HL-60 (cell line): Measurements from ENCODE around the gene PTPRN2.

Experiments
- DNase-seq, 2 experiments: peaks; one replicate each; pipeline ENCODE4 v3.0.0-alpha.2; 2010 to 2020; ENCODE audit warnings: low read depth in 1 of 2, low spot score in 1 of 2
- H3K27ac ChIP-seq: fragments of 250-450 bp; sonication (Bioruptor Pico); replicated peaks from 2 replicates; pipeline ENCODE4 v1.5.1; 2020; ENCODE audit warnings: mild to moderate bottlenecking, moderate library complexity
- H3K27me3 ChIP-seq: fragments of 250-450 bp; sonication (Bioruptor Pico); 2 replicates; pipeline ENCODE4 v1.5.1; 2021; ENCODE audit warnings: mild to moderate bottlenecking, moderate library complexity; ENCODE audit not compliant: insufficient read depth, poor library complexity, severe bottlenecking
- H3K4me3 ChIP-seq: replicated peaks from 2 replicates; pipeline ENCODE4 v1.5.1; 2011; ENCODE audit warnings: mild to moderate bottlenecking, control low read depth, low read length; ENCODE audit not compliant: insufficient read depth
- CTCF ChIP-seq: IDR thresholded peaks from one replicate; pipeline ENCODE4 v1.5.1; 2011; ENCODE audit warnings: low read length, control low read depth, inconsistent platforms; ENCODE audit not compliant: insufficient read depth
- GABPA ChIP-seq: IDR thresholded peaks from 2 replicates; pipeline ENCODE4 v1.6.1; 2012; ENCODE audit warnings: low read depth
- POLR2AphosphoS5 ChIP-seq: IDR thresholded peaks from 2 replicates; pipeline ENCODE4 v1.6.1; 2012; ENCODE audit warnings: low read depth
- REST ChIP-seq: IDR thresholded peaks from 2 replicates; pipeline ENCODE4 v1.6.1; 2012; ENCODE audit warnings: low read depth; ENCODE audit not compliant: insufficient replicate concordance
- SPI1 ChIP-seq: IDR thresholded peaks from 2 replicates; pipeline ENCODE4 v1.6.1; 2012; ENCODE audit warnings: low read depth, mild to moderate bottlenecking, borderline replicate concordance

Gene PTPRN2

GRCh38 chr7:158392251-158392650 lies 195.4 kb downstream of the PTPRN2 start:
- DNase-seq, result no peak
- Histone ChIP-seq H3K27ac (no peak overlapping the region), H3K27me3 (no peaks in the 10 kb centered on the region), H3K4me3 (no peak overlapping the region)
- TF ChIP-seq REST (no peak), CTCF (no peak), POLR2AphosphoS5 (no peak), SPI1 (no peak), GABPA (no peak)

- no peak for DNase-seq
- no peak for TF ChIP-seq REST
- TF ChIP-seq SPI1, result no peak
- TF ChIP-seq GABPA, result no peak
- TF ChIP-seq CTCF, result no peak
- TF ChIP-seq POLR2AphosphoS5, result no peak
- H3K27me3 ChIP-seq, result no peaks in the 10 kb centered on the region
- no peak overlapping the region for H3K4me3 ChIP-seq
- H3K27ac ChIP-seq, result no peak overlapping the region
Measured at GRCh38 chr7:158391541-158391940, 196.1 kb downstream of the PTPRN2 start.

- TF ChIP-seq SPI1 (no peak), POLR2AphosphoS5 (no peak), GABPA (no peak), CTCF (no peak), REST (no peak)
- Histone ChIP-seq H3K27ac (no peak overlapping the region), H3K27me3 (no peaks in the 10 kb centered on the region), H3K4me3 (no peak overlapping the region)
- DNase-seq, result no peak
Measured at GRCh38 chr7:158391141-158391540, 196.5 kb downstream of the PTPRN2 start.
